HUES6 (cell line): ENCODE measurements around the gene EEF1A1.
A peak's percentile ranks its signal among the peaks of the same experiment; 100 is the strongest.
"Not testable (repeated sequence)": the region's sequence is repeated elsewhere in the genome, so short reads cannot be mapped to it uniquely, and the experiment has no call there.

Experiments used
- H3K27ac ChIP-seq: 2 replicates; pipeline ENCODE4 v1.7.0; 2013; ENCODE audit warnings: low read depth, mild to moderate bottlenecking, low read length, inconsistent platforms
- H3K27me3 ChIP-seq: 2 replicates; pipeline ENCODE4 v1.6.1; 2013; ENCODE audit warnings: low read length; ENCODE audit not compliant: control insufficient read depth, insufficient read depth
- H3K36me3 ChIP-seq: 2 replicates; pipeline ENCODE4 v1.6.1; 2013; ENCODE audit warnings: low read length; ENCODE audit not compliant: control insufficient read depth, insufficient read depth
- H3K4me1 ChIP-seq: 2 replicates; pipeline ENCODE4 v1.6.1; 2013; ENCODE audit warnings: low read length; ENCODE audit not compliant: control insufficient read depth, insufficient read depth
- H3K4me3 ChIP-seq: 2 replicates; pipeline ENCODE4 v1.5.1; 2013; ENCODE audit warnings: low read depth, low read length
- H3K9ac ChIP-seq: one replicate; pipeline ENCODE4 v1.6.1; 2013; ENCODE audit warnings: mild to moderate bottlenecking, low read length
- H3K9me3 ChIP-seq: 2 replicates; pipeline ENCODE4 v1.6.1; 2013; ENCODE audit warnings: low read depth, low read length; ENCODE audit not compliant: control insufficient read depth, insufficient read depth

Gene EEF1A1

DNA sequence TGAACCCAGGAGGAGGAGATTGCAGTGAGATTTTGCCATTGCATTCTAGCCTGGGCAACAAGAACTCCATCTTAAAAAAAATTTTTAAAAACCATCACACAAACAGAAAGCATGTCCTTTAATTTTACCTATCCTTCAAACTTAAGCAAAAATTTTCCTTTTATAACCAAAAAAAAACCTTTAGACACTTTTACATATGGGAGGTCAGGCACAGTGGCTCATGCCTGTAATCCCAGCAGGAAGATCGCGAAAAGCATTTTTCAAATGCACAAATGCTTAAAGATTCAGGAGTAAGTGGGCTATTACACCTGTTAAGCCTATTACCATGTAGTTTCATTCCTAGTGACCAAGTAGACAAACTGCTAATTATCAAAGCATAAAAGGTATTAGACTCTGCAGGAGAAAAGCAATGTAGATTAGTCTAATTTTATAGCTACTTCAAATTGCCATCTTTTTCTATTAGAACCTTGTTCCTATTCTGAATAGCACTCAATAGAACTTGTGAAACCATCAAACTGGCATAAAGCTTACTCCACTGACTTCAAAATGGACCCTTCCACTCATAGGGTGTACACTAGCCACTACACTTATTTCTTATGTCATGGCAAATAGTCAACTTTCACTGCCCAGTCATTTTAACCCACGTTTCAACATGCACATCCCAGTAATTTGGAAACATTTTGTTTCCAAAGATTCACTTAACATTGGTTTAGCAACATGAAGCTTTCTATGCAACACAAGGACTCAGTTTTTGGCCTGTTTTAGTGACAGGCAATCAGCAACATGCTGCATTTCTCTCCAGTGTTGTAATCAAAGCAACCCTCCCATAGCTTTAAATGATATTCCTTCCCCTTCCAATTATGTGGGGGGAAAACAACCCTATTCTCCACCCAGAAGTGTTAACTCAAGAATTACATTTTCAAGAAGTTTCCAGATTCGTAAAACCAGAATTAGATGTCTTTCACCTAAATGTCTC is 4.0 kb downstream of the EEF1A1 start:
- Histone ChIP-seq H3K4me3 (peak overlapping the region; percentile 10; the same call in 1 of the 2 replicates), H3K36me3 (peaks cover 58% of the 10 kb centered on the region), H3K4me1 (0 out of 2 replicates have a peak, but pooled peaks cover under 1% of the 10 kb centered on the region), H3K27me3 (no peaks in the 10 kb centered on the region), H3K9me3 (no peaks in the 10 kb centered on the region), H3K27ac (peak overlapping the region; percentile 20; the same call in 1 of the 2 replicates), H3K9ac (peak overlapping the region; percentile 47)

DNA sequence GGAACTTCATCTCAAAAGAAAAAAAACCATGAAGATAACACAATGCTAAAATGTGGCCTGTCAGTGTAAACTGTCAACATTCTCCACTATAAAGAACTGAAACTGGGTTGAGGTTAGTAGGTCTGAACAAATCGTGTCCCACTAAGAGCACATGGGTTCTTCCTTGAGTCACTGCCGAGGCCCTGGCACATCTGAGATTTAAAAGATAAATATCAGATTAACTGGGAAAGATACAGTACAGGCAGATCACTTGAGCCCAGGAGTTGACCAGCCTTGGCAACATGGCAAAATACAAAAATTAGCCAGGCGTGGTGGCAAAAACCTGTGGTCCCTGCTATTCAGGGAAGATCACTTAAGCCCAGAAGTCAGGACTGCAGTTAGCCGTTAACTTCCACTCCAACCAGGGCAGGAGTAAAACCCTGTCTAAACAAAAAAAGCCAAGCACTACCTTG is 5.6 kb downstream of the EEF1A1 start:
- 0 out of 2 replicates have a peak overlapping the region, but pooled peaks have one; percentile 11 for H3K27ac ChIP-seq
- no peak overlapping the region for H3K4me3 ChIP-seq
- peaks cover 53% of the 10 kb centered on the region for H3K36me3 ChIP-seq
- no peaks in the 10 kb centered on the region for H3K9me3 ChIP-seq
- H3K9ac ChIP-seq, result no peak overlapping the region
- H3K27me3 ChIP-seq, result no peaks in the 10 kb centered on the region
- no peaks in the 10 kb centered on the region for H3K4me1 ChIP-seq

GRCh38 chr6:73514746-73515110 is 6.1 kb downstream of the EEF1A1 start:
- Histone ChIP-seq H3K9me3 (no peaks in the 10 kb centered on the region), H3K27ac (no peak overlapping the region), H3K27me3 (no peaks in the 10 kb centered on the region), H3K36me3 (peaks cover 48% of the 10 kb centered on the region), H3K4me1 (no peaks in the 10 kb centered on the region), H3K9ac (no peak overlapping the region), H3K4me3 (no peak overlapping the region)

DNA sequence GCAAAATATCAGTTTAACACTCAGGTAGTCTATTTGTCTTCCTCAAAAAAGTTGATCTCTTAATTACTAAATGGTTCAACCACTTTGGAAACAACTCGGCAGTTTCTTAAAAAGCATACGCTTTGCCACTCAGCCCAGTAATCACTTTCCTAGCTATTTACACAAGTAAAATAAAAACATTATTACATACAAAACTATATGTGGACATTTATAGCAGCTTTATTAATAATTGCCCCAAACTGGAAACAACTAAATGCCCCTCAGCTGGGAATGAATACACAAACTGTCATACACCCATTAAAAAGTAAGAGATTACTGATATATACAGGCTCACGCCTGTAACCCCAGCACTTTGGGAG is 7.4 kb downstream of the EEF1A1 start:
- H3K4me3 ChIP-seq, result no peak overlapping the region
- no peak overlapping the region for H3K27ac ChIP-seq
- H3K9me3 ChIP-seq, result no peaks in the 10 kb centered on the region
- H3K9ac ChIP-seq, result no peak overlapping the region
- no peaks in the 10 kb centered on the region for H3K27me3 ChIP-seq
- peaks cover 35% of the 10 kb centered on the region for H3K36me3 ChIP-seq
- H3K4me1 ChIP-seq, result no peaks in the 10 kb centered on the region

- Histone ChIP-seq H3K27ac (no peak overlapping the region), H3K4me1 (no peaks in the 10 kb centered on the region), H3K36me3 (peaks cover 21% of the 10 kb centered on the region), H3K27me3 (no peaks in the 10 kb centered on the region), H3K9ac (no peak overlapping the region), H3K4me3 (no peak overlapping the region), H3K9me3 (no peaks in the 10 kb centered on the region)
These were observed 9.0 kb downstream of the EEF1A1 start for GRCh38 chr6:73511796-73512195.

DNA sequence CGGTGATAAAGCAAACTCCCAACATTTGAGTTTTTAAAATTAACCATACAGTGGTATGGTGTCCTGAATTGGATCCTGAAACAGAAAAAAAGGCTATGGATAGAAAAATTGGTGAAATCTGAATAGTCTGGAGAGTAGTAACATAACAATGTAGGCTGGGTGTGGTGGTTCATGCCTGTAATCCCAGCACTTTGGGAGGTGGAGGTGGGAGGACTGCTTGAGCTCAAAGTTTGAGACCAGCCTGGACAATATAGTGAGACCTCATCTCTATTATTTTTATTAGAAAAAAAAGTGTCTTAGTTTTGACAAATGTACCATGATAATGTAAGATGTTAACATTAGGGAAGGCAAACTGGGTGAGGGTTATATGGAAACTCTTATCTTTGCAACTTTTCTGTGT is 11.0 kb downstream of the EEF1A1 start:
- Histone ChIP-seq H3K9ac (no peak overlapping the region), H3K4me3 (no peak overlapping the region), H3K4me1 (no peaks in the 10 kb centered on the region), H3K9me3 (no peaks in the 10 kb centered on the region), H3K27me3 (no peaks in the 10 kb centered on the region), H3K27ac (no peak overlapping the region), H3K36me3 (peaks cover 1% of the 10 kb centered on the region; the same call in 1 of the 2 replicates)

- Histone ChIP-seq H3K9me3 (no peaks in the 10 kb centered on the region), H3K4me1 (no peaks in the 10 kb centered on the region), H3K36me3 (peaks cover 5% of the 10 kb centered on the region), H3K27me3 (no peaks in the 10 kb centered on the region), H3K27ac (no peak overlapping the region), H3K4me3 (no peak overlapping the region), H3K9ac (no peak overlapping the region)
These were observed 12.1 kb downstream of the EEF1A1 start for GRCh38 chr6:73508776-73509175.

DNA sequence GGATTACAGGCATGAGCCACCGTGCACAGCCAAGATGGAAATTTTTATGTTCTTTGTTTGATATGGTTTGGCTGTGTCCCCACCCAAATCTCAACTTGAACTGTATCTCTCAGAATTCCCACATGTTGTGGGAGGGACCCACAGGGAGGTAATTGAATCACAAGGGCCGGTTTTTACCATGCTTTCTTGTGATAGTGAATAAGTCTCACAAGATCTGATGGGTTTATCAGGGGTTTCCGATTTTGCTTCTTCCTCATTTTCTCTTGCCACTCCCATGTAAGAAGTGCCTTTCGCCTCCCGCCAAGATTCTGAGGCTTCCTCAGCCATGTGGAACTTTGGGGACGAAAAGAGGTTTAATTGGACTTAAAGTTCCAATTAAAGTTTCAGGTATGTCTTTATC is 14.6 kb downstream of the EEF1A1 start:
- no peak overlapping the region for H3K9ac ChIP-seq
- peaks cover 11% of the 10 kb centered on the region for H3K36me3 ChIP-seq

GRCh38 chr6:73505705-73506104 is 15.1 kb downstream of the EEF1A1 start:
- not testable (repeated sequence) for H3K9ac ChIP-seq, H3K27ac ChIP-seq, H3K4me1 ChIP-seq, H3K4me3 ChIP-seq, H3K9me3 ChIP-seq, H3K27me3 ChIP-seq
- H3K36me3 ChIP-seq, result peaks cover 17% of the 10 kb centered on the region

More for the DNA sequence above, 14.6 kb downstream of the EEF1A1 start:
- H3K4me1 ChIP-seq, result no peaks in the 10 kb centered on the region
- no peak overlapping the region for H3K4me3 ChIP-seq
- H3K27ac ChIP-seq, result no peak overlapping the region
- no peaks in the 10 kb centered on the region for H3K9me3 ChIP-seq
- H3K27me3 ChIP-seq, result no peaks in the 10 kb centered on the region

DNA sequence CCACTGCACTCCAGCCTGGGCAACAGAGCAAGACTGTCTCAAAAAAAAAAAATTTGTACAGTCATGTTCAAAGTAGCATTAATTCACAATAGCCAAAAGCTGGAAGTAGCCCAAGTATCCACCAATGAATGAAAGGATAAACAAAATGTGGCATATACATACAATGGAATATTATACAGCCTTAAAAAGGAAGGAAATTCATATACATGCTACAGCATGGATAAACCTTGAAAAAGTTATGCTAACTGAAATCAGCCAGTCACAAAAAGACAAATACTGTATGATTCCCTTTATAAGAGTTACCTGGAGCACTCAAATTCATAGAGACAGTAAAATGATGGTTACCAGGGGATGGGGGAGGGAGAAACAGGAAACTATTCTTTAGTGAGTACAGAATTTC is 15.7 kb downstream of the EEF1A1 start:
- peaks cover 22% of the 10 kb centered on the region for H3K36me3 ChIP-seq
- no peaks in the 10 kb centered on the region for H3K4me1 ChIP-seq
- no peak overlapping the region for H3K9ac ChIP-seq
- no peaks in the 10 kb centered on the region for H3K27me3 ChIP-seq
- H3K4me3 ChIP-seq, result no peak overlapping the region
- no peak overlapping the region for H3K27ac ChIP-seq
- no peaks in the 10 kb centered on the region for H3K9me3 ChIP-seq

DNA sequence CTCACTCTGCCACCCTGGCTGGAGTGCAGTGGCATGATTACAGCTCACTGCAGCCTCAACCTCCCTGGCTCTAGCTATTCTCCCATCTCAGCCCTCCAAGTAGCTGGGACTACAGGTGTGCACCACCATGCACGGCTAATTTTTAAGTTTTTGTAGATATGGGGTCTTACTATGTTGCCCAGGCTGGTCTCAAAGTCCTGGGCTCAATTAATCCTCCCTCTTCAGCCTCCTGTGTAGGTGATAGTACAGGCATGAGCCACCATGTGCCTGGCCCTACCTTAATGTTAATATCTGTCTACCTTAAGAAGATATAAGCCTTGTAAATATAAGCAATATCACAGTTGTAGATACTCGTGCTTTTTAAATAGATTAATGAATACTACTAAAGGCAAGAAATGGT is 16.7 kb downstream of the EEF1A1 start:
- Histone ChIP-seq H3K9me3 (no peaks in the 10 kb centered on the region), H3K4me3 (no peak overlapping the region), H3K27me3 (no peaks in the 10 kb centered on the region), H3K36me3 (peaks cover 31% of the 10 kb centered on the region), H3K9ac (no peak overlapping the region), H3K27ac (no peak overlapping the region), H3K4me1 (no peaks in the 10 kb centered on the region)
